Heart right ventricle (tissue), 16 donors: ENCODE data around the gene ACTR2. TPM values are rescaled to one million over a fixed set of nuclear protein-coding genes. Genes with fewer than 3 reads are reported as not detected.

ENCODE experiments used
- ATAC-seq, 8 donors: fragments of 200-7000 bp; cut with Tn5 transposase; one replicate each; pipeline ENCODE4 v1.9.1; 2020; ENCODE audit warnings: mild to moderate bottlenecking in 8 of 8, moderate library complexity in 8 of 8, moderate number of reproducible peaks in 1 of 8
- DNase-seq, 2 donors: peaks; one replicate each; pipeline ENCODE4 v3.0.0-alpha.2; 2020
- H3K27ac ChIP-seq, 10 donors: fragments of 200-600 bp; sonication (generic) in 2 of 10; one replicate each; pipeline versions ENCODE4 v1.5.0 to v1.8.0; 2020 to 2022; ENCODE audit warnings: mild to moderate bottlenecking in 3 of 10
- H3K27me3 ChIP-seq, 7 donors: fragments of 200-600 bp; one replicate each; pipeline ENCODE4 v1.8.0; 2021 to 2022; ENCODE audit warnings: mild to moderate bottlenecking in 2 of 7
- H3K36me3 ChIP-seq, 9 donors: fragments of 200-600 bp; sonication (generic) in 1 of 9; one replicate each; pipeline versions ENCODE4 v1.5.0 to v1.8.0; 2020 to 2022; ENCODE audit warnings: mild to moderate bottlenecking in 2 of 9
- H3K4me1 ChIP-seq, 9 donors: fragments of 200-600 bp; sonication (generic) in 1 of 9; one replicate each; pipeline versions ENCODE4 v1.5.0 to v1.8.0; 2020 to 2022; ENCODE audit warnings: mild to moderate bottlenecking in 4 of 9
- H3K4me3 ChIP-seq, 10 donors: fragments of 200-600 bp; sonication (generic) in 2 of 10; one replicate each; pipeline versions ENCODE4 v1.5.0 to v1.8.0; 2020 to 2022; ENCODE audit warnings: mild to moderate bottlenecking in 7 of 10, moderate library complexity in 2 of 10
- H3K9me3 ChIP-seq, 11 donors: fragments of 200-600 bp in 10 of 11; sonication (generic) in 2 of 11; one replicate each; pipeline versions ENCODE4 v1.5.0 to v1.8.0; 2013 to 2022; ENCODE audit warnings: mild to moderate bottlenecking in 2 of 11, control low read depth in 1 of 11, moderate library complexity in 1 of 11
- CTCF ChIP-seq, 9 donors: fragments of 200-600 bp; sonication (generic) in 2 of 9; IDR thresholded peaks; one replicate each; pipeline versions ENCODE4 v1.5.0 to v1.8.0; 2021 to 2022; ENCODE audit warnings: antibody characterized with exemption in 9 of 9, mild to moderate bottlenecking in 5 of 9, moderate library complexity in 1 of 9
- WGBS, 2 donors: extraction: QIAGEN DNeasy Blood & Tissue Kit; methylation state at CpG; one replicate each; pipeline ENCODE4 v1.1.7; 2013; ENCODE audit warnings: inconsistent platforms in 1 of 2; 5-methylcytosine and 5-hydroxymethylcytosine counted together
- intact Hi-C, 10 donors: fragments of 100-400 bp; cut with DNase I; formaldehyde crosslinking; loops; one replicate each; pipeline versions ENCODE4 v1.11.1 to v1.14.2; 2022
- polyA plus RNA-seq, 2 donors: library from polyadenylated mRNA; stranded (reverse); fragments of 200-250 nt; gene quantifications; one replicate each; pipeline ENCODE4 v1.2.3, GENCODE V29; 2013
- total RNA-seq, 10 donors: library from RNA; stranded (reverse); fragmentation: NEBNext Ultra II Directional in 3 of 10; extraction: Animal tissue kit (Norgen Biotek cat#: 25700) in 3 of 10; gene quantifications; one replicate each; pipeline versions ENCODE4 v1.2.1 to v1.2.4, GENCODE V29; 2021 to 2023
- donor health status: Arrhythmogenic right ventricular cardiomyopathy.
- donor health status: ischemic (EF 13 %, LVEDD 7.1; RV severe dilation, severe dysfunction).
- donor health status: healthy with polysubstance abuse.
- donor health status: DM: no; HTN: yes; CAD: no.
- donor health status: DM: no; HTN: no; CAD: no.
- donor health status: ischemic (EF 25% LVEDD 6.9; RV normal size, moderate dysfunction).
- donor health status: ischemic (EF 25% LVEDD 5.7; RV mildly dilated, moderate dysfunction).
- donor health status: healthy.
- donor health status: DM: yes; HTN: yes; CAD: no.
- donor health status: Ischemic cardiomyopathy.
- donor health status: ischemic (EF 35%, LVEDD 5.7; RV mildly dilated, moderate dysfunction).
- donor health status: nonischemic (EF 11% LVEDD 7.7; RV severe dilation, severe dysfunction).
- donor health status: DM: yes; HTN: yes; CAD: no.
- donor health status: PGD.
- donor health status: ischemic (EF 29% LVEDD 5.4; RV normal size, mild dysfunction).
- donor health status: nonischemic (EF 23%, LVEDD 6.1; RV moderate dilation, normal function).

The ACTR2 gene
- total and polyA plus RNA-seq, 12 donors = 34.1 to 164 (median 105) TPM

- DNase-seq = no peak
Observed at GRCh38 chr2:65186093-65186868, 41.4 kb upstream of the ACTR2 start.

GRCh38 chr2:65186872-65187851 is 40.5 kb upstream of the ACTR2 start:
- WGBS, 2 donors = 55 to 59% methylated on average over 19 of the region's 19 CpGs
- peak; percentile 61 to 90 (median 80) for TF ChIP-seq CTCF (IDR thresholded peaks at IDR 0.05)
- H3K36me3 ChIP-seq = no peaks in the 10 kb centered on the region
- H3K4me3 ChIP-seq = no peak overlapping the region
- DNase-seq = peak; percentile 55 to 77
- no peak overlapping the region for H3K27ac ChIP-seq
- no peaks in the 10 kb centered on the region for H3K9me3 ChIP-seq
- no peaks in the 10 kb centered on the region for H3K27me3 ChIP-seq
- peak; percentile 68 to 96 (median 93) for ATAC-seq
- H3K4me1 ChIP-seq = peaks cover 0 to 10% (median 0%) of the 10 kb centered on the region in 9 donors
- intact Hi-C loops = loop anchor here in 8 of 10 donors (1.0 to 10.0 kb wide), 8 partner anchors 120 to 275 kb away; no protein-coding TSS in a partner anchor

More at GRCh38 chr2:65186093-65186868, 41.4 kb upstream of the ACTR2 start:
- Histone ChIP-seq H3K4me1 (peaks cover 0 to 10% (median 0%) of the 10 kb centered on the region in 9 donors), H3K36me3 (no peaks in the 10 kb centered on the region), H3K9me3 (no peaks in the 10 kb centered on the region), H3K4me3 (no peak overlapping the region), H3K27me3 (no peaks in the 10 kb centered on the region), H3K27ac (no peak overlapping the region)
- no peak for TF ChIP-seq CTCF (IDR thresholded peaks at IDR 0.05)
- 93 to 96% methylated on average over 23 of the region's 23 CpGs for WGBS, 2 donors
- intact Hi-C loops = loop anchor here in 8 of 10 donors (2.0 to 10.0 kb wide), 7 partner anchors 119 to 274 kb away; no protein-coding TSS in a partner anchor
- ATAC-seq = peak in 1 of 8 donors; percentile 26

- TF ChIP-seq CTCF (IDR thresholded peaks at IDR 0.05) = no peak
- DNase-seq = no peak
- ATAC-seq = no peak
- Histone ChIP-seq H3K9me3 (no peaks in the 10 kb centered on the region), H3K27ac (no peak overlapping the region), H3K4me1 (peaks cover 0 to 3% (median 0%) of the 10 kb centered on the region in 9 donors), H3K27me3 (no peaks in the 10 kb centered on the region), H3K4me3 (no peak overlapping the region), H3K36me3 (no peaks in the 10 kb centered on the region)
- WGBS, 2 donors = 89 to 95% methylated on average over 8 of the region's 8 CpGs
- intact Hi-C loops = loop anchor here in 1 of 10 donors (10.0 kb wide), 1 partner anchor 879 kb away; no protein-coding TSS in a partner anchor
Observed at GRCh38 chr2:65193446-65193845, 34.2 kb upstream of the ACTR2 start.

- Histone ChIP-seq H3K9me3 (peaks cover 0 to 3% (median 0%) of the 10 kb centered on the region in 11 donors), H3K36me3 (no peaks in the 10 kb centered on the region), H3K4me3 (no peak overlapping the region), H3K27ac (no peak overlapping the region), H3K4me1 (peaks cover 0 to 7% (median 0%) of the 10 kb centered on the region in 9 donors), H3K27me3 (no peaks in the 10 kb centered on the region)
- intact Hi-C loops = loop anchor here in 1 of 10 donors (10.0 kb wide), 1 partner anchor 884 kb away; no protein-coding TSS in a partner anchor
- DNase-seq (peak in 1 of 2 donors; percentile 15), ATAC-seq (peak in 6 of 8 donors; percentile 28 to 77 (median 66))
- 20 to 35% methylated on average over 2 of the region's 2 CpGs for WGBS, 2 donors
- no peak for TF ChIP-seq CTCF (IDR thresholded peaks at IDR 0.05)
Observed at GRCh38 chr2:65198737-65199136, 28.9 kb upstream of the ACTR2 start.
